ENCODE data around the gene B3GAT2.

DNA sequence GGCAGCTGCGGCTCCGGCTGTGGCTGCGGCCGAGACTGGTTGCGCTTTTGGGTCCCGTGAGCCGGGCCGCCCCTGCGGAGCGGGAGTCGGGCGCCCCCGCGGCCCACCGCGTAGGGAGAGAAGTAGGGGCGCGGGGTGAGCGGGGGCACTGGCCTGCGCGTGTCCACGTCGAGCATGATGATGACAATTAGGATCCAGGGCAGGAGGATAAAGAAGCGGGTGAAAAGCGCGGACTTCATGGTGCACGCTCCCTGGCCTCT is 739 bp downstream of the B3GAT2 start:
- TF ChIP-seq, protein P1, sequence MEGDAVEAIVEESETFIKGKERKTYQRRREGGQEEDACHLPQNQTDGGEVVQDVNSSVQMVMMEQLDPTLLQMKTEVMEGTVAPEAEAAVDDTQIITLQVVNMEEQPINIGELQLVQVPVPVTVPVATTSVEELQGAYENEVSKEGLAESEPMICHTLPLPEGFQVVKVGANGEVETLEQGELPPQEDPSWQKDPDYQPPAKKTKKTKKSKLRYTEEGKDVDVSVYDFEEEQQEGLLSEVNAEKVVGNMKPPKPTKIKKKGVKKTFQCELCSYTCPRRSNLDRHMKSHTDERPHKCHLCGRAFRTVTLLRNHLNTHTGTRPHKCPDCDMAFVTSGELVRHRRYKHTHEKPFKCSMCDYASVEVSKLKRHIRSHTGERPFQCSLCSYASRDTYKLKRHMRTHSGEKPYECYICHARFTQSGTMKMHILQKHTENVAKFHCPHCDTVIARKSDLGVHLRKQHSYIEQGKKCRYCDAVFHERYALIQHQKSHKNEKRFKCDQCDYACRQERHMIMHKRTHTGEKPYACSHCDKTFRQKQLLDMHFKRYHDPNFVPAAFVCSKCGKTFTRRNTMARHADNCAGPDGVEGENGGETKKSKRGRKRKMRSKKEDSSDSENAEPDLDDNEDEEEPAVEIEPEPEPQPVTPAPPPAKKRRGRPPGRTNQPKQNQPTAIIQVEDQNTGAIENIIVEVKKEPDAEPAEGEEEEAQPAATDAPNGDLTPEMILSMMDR (IDR thresholded peaks at IDR 0.05; ENCODE audit: low read depth, low read length), result no peak
- no peak for TF ChIP-seq POLR2A (IDR thresholded peaks at IDR 0.05; ENCODE audit: extremely low read depth, insufficient read length)
